Sigmoid colon (tissue), 4 donors: Measurements from ENCODE around the gene CYTH4.

Experiments used
- EP300 ChIP-seq, 4 donors: sonication (generic); formaldehyde crosslinking; IDR thresholded peaks; one replicate each; pipeline ENCODE4 v1.6.1; 2017; ENCODE audit warnings: antibody characterized with exemption in 4 of 4
- POLR2A ChIP-seq, 2 donors: fragments of 450-650 bp; IDR thresholded peaks; one replicate each; pipeline ENCODE4 v1.6.1; 2016; ENCODE audit warnings: antibody characterized with exemption in 2 of 2, mild to moderate bottlenecking in 2 of 2, moderate library complexity in 2 of 2
- POLR2AphosphoS5 ChIP-seq, 4 donors: sonication (generic); formaldehyde crosslinking; IDR thresholded peaks; one replicate each; pipeline ENCODE4 v1.6.1; 2017; ENCODE audit warnings: antibody characterized with exemption in 4 of 4
- TF ChIP-seq, protein P1 (sequence below), 4 experiments: fragments of 450-650 bp in 3 of 4; fragments of 200-600 bp in 1 of 4; IDR thresholded peaks; one replicate each; pipeline ENCODE4 v1.5.1; 2016 to 2019; ENCODE audit warnings: antibody characterized with exemption in 4 of 4, mild to moderate bottlenecking in 3 of 4, moderate library complexity in 2 of 4

DNA sequence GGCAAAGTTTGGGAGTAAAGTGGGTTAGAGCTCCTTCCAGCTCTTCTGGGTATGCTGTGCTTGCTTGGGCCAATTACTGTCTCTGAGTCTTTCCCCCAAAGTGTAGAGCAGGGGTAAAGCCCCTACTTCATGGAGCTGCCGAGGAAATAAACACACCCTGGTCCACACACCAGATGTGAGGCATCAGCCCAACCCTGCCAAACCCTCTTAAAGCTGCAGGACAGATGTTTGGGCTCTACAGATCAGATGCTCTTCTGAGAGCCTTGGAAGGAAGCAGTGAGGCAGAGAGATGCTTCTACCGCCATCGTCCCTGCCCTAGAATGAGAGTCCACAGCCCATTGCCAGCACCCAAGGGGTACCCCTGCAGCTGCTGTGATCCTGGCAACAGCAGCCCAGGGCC, 80.3 kb downstream of the CYTH4 start:
- TF ChIP-seq, protein P1, sequence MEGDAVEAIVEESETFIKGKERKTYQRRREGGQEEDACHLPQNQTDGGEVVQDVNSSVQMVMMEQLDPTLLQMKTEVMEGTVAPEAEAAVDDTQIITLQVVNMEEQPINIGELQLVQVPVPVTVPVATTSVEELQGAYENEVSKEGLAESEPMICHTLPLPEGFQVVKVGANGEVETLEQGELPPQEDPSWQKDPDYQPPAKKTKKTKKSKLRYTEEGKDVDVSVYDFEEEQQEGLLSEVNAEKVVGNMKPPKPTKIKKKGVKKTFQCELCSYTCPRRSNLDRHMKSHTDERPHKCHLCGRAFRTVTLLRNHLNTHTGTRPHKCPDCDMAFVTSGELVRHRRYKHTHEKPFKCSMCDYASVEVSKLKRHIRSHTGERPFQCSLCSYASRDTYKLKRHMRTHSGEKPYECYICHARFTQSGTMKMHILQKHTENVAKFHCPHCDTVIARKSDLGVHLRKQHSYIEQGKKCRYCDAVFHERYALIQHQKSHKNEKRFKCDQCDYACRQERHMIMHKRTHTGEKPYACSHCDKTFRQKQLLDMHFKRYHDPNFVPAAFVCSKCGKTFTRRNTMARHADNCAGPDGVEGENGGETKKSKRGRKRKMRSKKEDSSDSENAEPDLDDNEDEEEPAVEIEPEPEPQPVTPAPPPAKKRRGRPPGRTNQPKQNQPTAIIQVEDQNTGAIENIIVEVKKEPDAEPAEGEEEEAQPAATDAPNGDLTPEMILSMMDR (IDR thresholded peaks at IDR 0.05) = no peak
- TF ChIP-seq EP300 (IDR thresholded peaks at IDR 0.05) = no peak
- no peak for TF ChIP-seq POLR2AphosphoS5 (IDR thresholded peaks at IDR 0.05)
- no peak for TF ChIP-seq POLR2A (IDR thresholded peaks at IDR 0.05)
